Vagina (tissue), 2 donors: Measurements from ENCODE around the gene HDAC7.

Source experiments
- CTCF ChIP-seq, 3 experiments: fragments of 450-650 bp in 2 of 3; fragments of 200-600 bp in 1 of 3; sonication (generic) in 1 of 3; IDR thresholded peaks; one replicate each; pipeline ENCODE4 v1.5.1; 2017 to 2019; ENCODE audit warnings: antibody characterized with exemption in 3 of 3, mild to moderate bottlenecking in 2 of 3, moderate library complexity in 2 of 3
- POLR2A ChIP-seq, 2 donors: fragments of 450-650 bp; IDR thresholded peaks; one replicate each; pipeline ENCODE4 v1.6.1; 2017; ENCODE audit warnings: antibody characterized with exemption in 2 of 2, mild to moderate bottlenecking in 2 of 2, moderate library complexity in 2 of 2

GRCh38 chr12:47846294-47846996 lies 26.7 kb upstream of the HDAC7 start:
- TF ChIP-seq CTCF (IDR thresholded peaks at IDR 0.05) (no peak), POLR2A (IDR thresholded peaks at IDR 0.05) (no peak)
